Stimulated activated CD8-positive, alpha-beta memory T cell treated with anti-CD3 and anti-CD28 coated beads, Interleukin-12 subunit alpha, Interleukin-12 subunit beta, amount 100 ng/mL, for 24 hours (primary cell): ENCODE results near the gene KLC1.
"Not testable (repeated sequence)": the region's sequence is repeated elsewhere in the genome, so short reads cannot be mapped to it uniquely, and the experiment has no call there.

Source experiments
- DNase-seq: peaks from one replicate; pipeline ENCODE4 v3.0.0-alpha.2; 2020; ENCODE audit errors: extremely low read depth

KLC1 gene

GRCh38 chr14:103625356-103626095 is 3.5 kb upstream of the KLC1 start:
- no peak for DNase-seq

- DNase-seq = no peak
Observed at GRCh38 chr14:103626146-103626850, 2.7 kb upstream of the KLC1 start.

GRCh38 chr14:103627073-103628025 is 1.7 kb upstream of the KLC1 start:
- DNase-seq = no peak

GRCh38 chr14:103628221-103628683 is 759 bp upstream of the KLC1 start:
- DNase-seq = no peak

GRCh38 chr14:103629503-103630121 is 601 bp downstream of the KLC1 start:
- DNase-seq = no peak

GRCh38 chr14:103630364-103631108 is 1.5 kb downstream of the KLC1 start:
- DNase-seq = no peak

GRCh38 chr14:103633391-103633790 is 4.4 kb downstream of the KLC1 start:
- DNase-seq = no peak

- no peak for DNase-seq
Observed at GRCh38 chr14:103634156-103634555, 5.1 kb downstream of the KLC1 start.

- DNase-seq = no peak
Observed at GRCh38 chr14:103638594-103638993, 9.6 kb downstream of the KLC1 start.

GRCh38 chr14:103641161-103641560 is 12.2 kb downstream of the KLC1 start:
- no peak for DNase-seq

- DNase-seq = no peak
Observed at GRCh38 chr14:103646189-103646588, 17.2 kb downstream of the KLC1 start.

- DNase-seq = no peak
Observed at GRCh38 chr14:103649001-103649400, 20.0 kb downstream of the KLC1 start.

GRCh38 chr14:103650213-103650612 is 21.2 kb downstream of the KLC1 start:
- no peak for DNase-seq

GRCh38 chr14:103651585-103651984 is 22.6 kb downstream of the KLC1 start:
- no peak for DNase-seq

GRCh38 chr14:103652806-103653205 is 23.8 kb downstream of the KLC1 start:
- no peak for DNase-seq

- not testable (repeated sequence) for DNase-seq
Observed at GRCh38 chr14:103653336-103653735, 24.3 kb downstream of the KLC1 start.

GRCh38 chr14:103653805-103654204 is 24.8 kb downstream of the KLC1 start:
- DNase-seq = no peak

GRCh38 chr14:103654619-103655018 is 25.6 kb downstream of the KLC1 start:
- DNase-seq = no peak

GRCh38 chr14:103656031-103656755 is 27.2 kb downstream of the KLC1 start:
- DNase-seq = no peak

GRCh38 chr14:103656756-103657133 is 27.7 kb downstream of the KLC1 start:
- no peak for DNase-seq
